ENCODE measurements around the gene HPD.
"Not testable (repeated sequence)": the region's sequence is repeated elsewhere in the genome, so short reads cannot be mapped to it uniquely, and the experiment has no call there.

The HPD gene

DNA sequence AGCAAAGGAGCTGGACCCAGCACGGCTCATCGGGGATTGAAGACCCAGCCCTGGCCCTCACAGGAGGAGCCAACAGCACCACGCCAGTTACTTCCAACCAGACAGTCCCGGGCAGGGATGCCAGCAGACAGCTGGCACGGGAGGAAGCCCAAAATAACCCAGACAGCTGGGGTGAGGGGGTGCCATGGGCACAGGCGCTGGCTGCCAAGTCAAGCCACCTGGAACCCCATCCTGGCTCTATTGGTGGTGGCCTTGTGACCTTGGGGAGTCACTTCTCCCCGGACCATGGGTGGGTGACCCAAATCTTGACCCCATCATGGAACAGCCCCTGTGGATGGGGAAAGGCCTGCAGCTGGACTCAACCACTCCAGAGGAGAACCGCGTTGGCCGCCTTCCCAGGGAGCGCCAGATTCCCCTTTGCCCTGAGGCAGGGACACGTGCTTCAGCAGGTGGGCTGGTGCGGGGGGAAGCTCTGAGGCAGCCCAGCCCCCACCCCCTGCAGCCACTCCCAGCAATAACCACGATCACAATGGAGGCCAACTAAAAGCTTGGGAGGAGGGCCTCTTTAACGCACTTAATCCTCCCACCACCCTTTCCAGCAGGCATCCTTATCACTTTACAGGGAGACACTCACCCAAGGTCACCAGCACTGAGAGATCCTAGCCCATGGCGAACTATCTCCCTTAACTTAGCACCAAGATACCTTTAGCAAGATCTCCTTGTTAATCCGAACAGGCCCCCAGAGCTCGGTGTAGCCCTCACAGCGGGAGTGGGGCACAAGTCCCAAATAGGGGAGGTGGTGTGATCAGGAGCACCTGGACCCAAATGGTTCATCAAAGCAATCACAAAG lies 60.5 kb downstream of the HPD start:
- no peak for DNase-seq

DNA sequence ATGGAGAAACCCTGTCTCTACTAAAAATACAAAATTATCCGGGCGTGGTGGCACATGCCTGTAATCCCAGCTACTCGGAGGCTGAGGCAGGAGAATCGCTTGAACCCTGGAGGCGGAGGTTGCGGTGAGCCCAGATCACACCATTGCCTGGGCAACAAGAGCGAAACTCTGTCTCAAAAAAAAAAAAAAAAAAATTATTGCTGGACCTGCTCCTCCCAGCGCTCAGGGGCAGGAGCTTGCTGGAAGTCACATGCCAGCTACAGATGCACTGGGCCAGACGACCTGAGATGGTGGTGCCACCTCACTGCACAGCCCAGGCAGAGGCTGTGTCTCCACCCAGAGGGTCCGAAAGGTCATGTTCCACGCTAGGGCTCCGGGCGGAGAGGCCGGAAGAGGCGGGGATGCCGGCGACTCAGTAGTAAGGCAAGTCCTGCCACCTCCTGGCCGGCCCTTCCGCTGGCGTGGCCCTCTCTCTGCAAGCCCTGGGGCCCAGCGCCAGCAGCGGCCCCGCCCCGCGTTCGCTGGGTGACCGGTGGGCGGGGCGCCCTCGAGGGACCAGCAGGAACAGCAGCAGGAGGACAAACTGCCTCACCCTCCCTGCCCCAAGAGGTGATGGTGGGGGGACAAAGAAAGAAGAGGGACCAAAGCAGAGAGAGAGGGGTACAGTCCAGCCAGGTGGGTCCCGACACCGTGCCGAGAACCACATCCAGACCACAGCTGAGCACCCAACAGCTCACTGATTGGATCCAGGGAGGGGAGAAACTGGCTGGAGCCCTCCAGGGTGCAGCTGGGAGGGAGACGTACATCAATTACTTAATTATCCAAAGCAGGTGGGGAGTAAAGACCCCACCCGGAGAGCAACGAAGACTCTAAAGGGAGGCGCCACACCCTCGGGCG lies 61.6 kb downstream of the HPD start:
- no peak for DNase-seq

DNA sequence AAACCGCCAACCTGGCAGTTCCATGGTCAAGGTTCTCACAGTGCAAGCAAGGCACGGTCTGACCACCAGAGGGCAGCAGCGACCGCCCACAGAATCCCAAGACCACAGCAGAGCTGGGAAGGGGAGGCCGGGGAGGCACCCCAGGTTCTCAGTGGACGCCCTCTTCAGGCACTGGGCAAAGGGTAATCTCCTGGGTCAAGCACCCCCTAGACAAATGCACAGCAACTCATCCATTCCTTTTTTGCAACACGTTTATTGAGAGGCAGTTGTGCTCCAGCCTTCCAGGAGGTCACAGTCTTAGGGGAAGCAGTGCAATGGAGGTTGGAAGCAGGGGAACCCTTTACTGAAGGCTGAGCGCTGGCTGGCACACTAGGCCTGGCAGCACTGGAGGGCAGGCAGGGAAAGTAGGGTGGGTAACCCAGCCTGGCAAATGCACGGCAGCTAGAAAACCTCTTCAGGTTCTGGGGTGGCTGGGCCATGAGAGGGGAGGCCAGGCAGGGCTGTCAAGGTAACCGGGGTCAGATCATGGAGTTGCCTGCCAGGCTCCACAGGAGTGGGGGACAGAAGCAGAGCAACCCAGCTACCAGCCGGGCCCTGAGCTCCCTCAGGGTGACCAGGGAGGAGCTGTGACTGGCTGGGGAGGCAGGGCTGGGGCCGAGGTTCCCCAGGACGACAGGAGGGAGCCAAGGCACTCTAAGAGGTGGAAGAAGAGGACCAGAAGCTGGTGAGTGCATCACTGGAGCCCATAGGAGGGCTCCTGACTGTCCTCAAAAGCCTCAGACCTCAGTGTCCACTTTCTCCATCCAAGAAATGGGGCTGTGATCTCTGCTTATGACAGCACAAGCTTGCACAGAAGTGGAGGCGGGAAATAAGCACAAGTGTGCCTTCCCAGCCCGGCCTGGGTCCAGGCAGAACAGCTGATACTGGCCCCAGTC lies 63.4 kb downstream of the HPD start:
- DNase-seq: peak; percentile 87

DNA sequence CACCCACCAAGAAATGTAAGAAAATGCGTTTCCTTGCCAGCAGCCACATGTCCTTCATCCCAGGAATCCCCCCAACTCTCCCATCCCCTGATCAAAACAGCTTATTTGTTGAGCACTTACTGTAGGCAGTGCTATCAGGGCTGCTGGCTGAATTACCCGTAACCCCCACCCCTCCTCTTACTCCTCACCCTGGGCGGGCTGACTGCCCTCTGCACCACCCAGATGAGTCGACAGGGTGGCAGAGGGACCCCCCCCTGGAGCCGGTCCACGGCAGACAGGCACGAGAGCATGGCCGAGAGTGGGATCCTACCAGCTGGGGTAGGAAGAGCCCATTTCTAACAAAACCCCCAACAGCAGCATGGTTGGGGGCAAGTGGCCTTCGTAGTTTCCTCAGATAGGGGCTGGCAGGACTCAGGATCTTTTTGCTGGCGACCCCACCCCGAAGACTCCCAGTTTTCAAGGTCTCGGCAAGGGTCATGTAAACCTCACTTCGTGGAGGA lies 64.1 kb downstream of the HPD start:
- DNase-seq: no peak

DNA sequence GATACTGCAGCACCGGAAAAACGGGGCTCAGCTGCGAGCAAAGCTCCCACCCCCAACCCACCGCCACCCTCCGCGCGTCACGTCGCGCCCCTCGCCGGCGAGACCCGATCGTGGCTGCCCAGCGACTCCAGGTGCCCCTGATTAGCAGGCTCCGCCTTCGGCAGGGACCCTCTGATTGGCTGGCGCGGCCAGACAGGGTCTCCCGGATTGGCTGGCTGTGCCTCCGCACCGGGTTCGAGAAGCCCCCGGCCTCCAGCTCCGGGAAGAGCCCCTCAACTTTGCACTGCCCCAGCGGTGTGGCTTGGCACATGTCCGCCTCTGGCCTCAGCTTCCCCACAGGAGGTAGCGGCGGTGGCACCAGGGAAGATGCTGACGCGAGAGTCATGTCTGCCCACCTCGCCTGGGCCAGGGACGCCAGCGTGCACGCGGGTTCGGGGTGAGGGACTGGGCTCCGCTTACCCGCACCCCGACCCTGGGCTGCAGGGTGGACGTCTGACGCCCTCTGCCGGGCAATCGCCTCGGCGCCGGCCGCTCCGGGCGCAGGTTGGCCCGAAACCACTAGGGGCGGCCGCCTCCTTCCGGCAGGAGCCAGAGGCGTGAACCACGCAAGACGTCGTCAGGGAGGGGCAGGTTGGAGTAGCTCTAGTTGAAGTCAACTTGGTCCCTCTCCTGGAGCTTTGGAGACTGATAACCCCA lies 64.7 kb downstream of the HPD start:
- DNase-seq: peak; percentile 96

DNA sequence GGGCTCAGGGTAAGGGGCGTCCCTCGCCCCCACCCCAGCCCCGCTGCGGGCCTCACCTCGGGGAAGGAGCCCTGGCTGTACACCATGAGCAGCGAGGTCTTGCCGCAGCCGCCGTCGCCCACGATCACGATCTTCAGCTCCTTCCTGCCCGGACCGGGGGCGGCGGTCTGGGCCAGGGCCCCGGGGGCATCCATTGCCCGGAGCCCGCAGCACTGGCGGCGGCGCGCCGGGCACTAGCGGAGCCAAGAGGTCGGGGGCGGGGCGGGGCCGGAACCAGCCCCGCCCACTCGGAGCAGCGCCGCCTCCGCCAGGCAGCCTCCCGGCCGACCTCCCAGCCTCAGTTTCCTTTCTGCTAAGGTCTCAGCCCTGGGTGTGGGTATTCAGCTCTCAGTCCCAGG lies 65.2 kb downstream of the HPD start, which contains the start of gene RHOF:
Gene RHOF, minus strand, starts transcription at position 249 of the 398 bp plus-strand sequence. Its CDS starts 55 bp downstream, at position 194.
- no peak for DNase-seq

DNA sequence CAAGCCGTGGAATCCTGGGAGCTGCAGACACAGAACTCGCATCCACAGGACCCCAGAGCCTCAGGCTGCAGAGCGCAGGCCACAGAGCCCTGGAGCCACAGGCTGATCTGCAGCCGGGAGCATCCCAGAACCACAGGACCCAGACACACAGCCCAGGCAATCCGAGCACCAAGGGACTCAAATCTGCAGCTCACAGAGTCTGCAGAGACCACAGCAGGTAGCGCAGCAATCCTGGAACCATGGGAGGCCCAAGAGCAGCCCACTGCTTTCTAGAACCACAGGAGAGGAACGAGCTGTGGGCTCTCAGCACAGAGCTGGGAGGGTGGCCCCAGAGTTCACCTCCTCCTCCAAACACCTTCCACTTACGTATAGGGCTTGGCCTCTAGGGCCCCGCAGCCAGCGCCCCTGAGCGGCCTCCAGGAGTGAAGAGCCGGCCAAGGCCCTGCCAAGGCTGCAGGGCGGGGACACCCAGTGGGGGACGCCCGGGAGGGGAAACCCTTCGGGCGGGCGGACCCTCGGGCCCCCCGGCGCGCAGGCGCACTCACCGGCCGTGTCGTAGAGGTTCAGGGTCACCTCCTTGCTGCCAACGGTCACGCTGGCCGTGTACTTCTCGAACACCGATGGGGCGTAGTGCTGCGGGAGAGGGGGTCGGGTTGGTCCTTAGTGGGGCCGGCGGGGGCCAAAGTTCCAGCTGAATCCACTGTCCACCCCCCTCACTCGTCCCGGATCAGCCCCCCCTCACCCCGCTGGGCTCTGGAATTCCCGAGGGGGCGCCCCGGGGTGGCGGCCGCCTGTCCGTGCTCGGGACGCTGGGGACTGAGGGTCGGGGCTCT lies 65.8 kb downstream of the HPD start:
- no peak for DNase-seq

DNA sequence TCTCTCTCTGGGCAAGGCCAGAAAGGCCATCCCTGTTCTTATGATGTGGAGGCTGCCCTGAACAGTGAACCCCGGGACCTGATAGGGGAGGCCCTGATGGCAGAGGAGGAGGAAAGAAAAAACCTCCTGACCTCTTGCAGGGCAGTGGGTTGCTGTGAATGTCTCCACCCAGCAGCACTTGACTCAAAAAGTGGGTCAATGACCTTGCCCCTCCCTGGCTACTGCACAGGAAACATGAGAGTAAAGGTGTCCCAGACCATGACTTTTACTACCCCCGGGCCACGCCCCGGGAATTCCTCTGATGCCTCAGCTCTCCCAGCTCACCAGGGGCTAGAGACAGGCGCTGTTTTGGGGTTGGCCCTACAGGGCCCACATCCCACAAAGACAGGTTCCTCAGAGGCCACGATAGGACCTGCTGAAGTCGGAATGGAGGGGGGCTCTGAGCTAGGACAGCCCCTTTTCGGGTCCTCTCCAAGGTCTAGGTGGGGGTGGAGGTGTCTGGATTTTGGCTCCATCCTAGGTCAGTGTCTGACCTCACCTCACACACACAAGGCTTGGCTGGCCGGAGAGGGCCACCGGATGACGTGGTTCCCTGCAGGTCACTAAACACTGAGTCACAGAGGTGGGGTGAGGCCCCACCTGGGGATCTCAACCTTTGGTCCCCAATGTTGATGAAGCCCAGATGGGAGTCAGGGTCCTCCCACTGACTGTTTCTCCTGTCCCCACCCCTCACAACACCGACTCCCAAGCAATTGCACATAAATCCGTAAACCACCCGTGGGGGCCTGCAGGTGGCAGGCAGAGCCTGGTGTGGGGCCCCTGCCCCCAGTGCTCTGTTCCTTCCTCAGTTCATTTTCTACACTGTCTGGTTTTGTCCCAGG lies 66.7 kb downstream of the HPD start:
- no peak for DNase-seq

DNA sequence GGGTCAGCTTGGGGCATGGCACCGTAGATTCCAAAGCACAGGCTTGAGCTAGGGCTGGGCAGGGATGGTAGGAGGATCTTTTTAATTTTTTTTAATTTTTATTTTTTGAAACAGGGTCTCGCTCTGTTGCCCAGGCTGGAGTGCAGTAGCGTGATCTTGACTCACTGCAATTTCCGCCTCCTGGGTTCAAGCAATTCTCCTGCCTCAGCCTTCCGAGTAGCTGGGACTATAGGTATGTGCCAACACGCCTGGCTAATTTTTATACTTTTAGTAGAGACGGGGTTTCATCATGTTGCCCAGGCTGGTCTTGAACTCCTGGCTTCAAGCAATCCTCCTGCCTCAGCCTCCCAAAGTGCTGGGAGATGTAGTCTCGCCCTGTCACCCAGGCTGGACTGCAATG lies 67.9 kb downstream of the HPD start:
- DNase-seq: not testable (repeated sequence)

DNA sequence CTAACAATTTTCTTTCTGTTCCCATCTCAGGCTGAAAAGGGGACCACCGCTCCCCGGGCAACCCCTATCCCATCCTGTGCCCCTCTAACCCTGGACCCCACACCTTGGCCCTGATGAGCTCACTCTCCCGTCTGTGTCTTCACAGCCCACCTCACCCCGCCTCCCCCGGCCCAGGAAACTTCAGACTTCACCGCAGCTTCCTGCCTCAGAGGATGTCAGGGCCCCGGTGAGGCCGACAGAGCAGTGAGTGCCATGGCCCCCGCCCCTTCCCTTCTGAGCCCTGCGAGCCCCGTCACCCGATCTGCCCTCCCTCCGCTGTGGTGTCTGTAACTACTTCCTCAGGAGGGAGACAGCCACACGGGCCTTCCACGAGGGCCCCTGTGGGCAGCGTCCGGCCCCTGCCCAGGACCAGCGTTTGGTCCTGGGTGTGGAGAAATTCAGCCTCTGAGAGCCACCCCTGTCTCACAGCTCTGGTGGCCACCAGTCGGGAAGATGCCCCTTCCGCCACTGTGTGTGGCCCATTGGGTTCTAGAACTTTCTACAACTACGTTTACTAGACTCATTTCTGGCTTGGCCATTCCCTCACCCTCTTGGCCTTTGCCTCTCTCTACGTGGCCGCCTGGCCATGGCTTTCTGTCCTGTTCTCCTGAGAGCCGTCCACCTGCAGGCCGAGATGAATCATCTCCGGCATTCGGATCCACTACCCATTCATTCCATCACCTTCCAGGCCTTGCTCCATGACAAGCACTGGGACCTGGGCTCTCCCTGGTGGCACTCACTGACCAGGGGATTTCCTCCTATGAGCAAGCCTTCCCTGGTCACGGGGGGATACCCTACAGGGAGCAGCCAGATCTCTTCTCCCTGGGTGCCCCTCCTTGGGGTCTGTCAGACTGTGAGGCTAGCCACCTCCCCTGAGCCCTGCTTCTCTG lies 68.6 kb downstream of the HPD start:
- peak; percentile 96 for DNase-seq

All from activated CD4-positive, alpha-beta T cell treated with anti-CD3 and anti-CD28 coated beads, Interleukin-2, amount 50 U/mL, for 16 hours (primary cell).